ENCODE results near the gene EBLN1.
A peak's percentile ranks its signal among the peaks of the same experiment; 100 is the strongest.

DNA sequence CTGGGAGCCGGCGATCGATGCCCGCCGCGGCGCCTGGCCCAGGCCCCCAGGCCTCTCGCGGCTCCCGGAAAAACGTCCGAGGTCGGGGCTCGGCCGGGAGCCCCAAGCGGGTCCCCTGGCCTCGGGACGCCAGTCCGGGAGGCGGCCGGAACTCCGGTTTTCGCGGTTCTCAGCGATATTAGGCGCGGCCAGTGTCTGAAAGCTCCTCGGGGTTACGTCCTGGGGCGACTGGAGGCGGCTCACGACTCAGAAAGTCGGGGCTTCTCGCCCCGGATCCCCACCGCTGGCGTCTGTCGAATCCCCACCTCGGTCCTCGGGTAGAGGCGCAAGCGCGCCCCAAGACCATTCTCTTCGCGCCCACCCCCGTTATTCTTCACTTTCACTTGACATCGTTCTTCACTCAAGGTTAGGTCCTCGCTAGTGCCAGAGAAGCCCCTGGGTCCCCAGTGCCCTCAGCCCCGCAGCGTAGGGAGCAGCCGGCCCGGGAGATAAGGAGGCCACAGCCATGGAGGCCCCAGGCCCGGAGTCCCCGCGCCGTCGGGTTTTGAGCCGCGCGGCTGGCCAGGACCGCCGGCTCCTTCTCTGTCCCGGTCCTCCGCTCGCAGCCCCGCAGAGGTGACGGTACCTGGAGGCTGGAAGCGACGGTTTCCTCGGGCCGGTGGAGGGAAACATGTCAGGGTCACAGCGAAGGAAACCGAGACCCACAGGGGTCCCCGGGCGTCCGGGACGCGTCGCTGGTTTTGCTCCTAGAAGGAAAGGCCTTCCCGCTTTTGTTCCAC lies 35.2 kb upstream of the EBLN1 start:
- TF ChIP-seq, protein P1, sequence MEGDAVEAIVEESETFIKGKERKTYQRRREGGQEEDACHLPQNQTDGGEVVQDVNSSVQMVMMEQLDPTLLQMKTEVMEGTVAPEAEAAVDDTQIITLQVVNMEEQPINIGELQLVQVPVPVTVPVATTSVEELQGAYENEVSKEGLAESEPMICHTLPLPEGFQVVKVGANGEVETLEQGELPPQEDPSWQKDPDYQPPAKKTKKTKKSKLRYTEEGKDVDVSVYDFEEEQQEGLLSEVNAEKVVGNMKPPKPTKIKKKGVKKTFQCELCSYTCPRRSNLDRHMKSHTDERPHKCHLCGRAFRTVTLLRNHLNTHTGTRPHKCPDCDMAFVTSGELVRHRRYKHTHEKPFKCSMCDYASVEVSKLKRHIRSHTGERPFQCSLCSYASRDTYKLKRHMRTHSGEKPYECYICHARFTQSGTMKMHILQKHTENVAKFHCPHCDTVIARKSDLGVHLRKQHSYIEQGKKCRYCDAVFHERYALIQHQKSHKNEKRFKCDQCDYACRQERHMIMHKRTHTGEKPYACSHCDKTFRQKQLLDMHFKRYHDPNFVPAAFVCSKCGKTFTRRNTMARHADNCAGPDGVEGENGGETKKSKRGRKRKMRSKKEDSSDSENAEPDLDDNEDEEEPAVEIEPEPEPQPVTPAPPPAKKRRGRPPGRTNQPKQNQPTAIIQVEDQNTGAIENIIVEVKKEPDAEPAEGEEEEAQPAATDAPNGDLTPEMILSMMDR (IDR thresholded peaks at IDR 0.05) = no peak
- peak; percentile 99 for TF ChIP-seq EZH2 (IDR thresholded peaks at IDR 0.05)
- TF ChIP-seq EZH2phosphoT487 (IDR thresholded peaks at IDR 0.05) = peak; percentile 97
